Activated CD8-positive, alpha-beta memory T cell treated with anti-CD3 and anti-CD28 coated beads, Interleukin-2, amount 10 ng/mL, durations not matched to agents 7 days and 5 days (primary cell): ENCODE data around the gene ELOVL1. TPM values are rescaled to one million over a fixed set of nuclear protein-coding genes. Genes with fewer than 3 reads are reported as not detected.
"Not testable (repeated sequence)": the region's sequence is repeated elsewhere in the genome, so short reads cannot be mapped to it uniquely, and the experiment has no call there.

ENCODE experiments used
- ATAC-seq: fragments of 150-1000 bp; cut with Tn5 transposase; one replicate; pipeline ENCODE4 v1.10.0; 2021; ENCODE audit warnings: moderate library complexity
- CTCF ChIA-PET: fragments of 350-600 bp; sonication (Branson Sonifier 250); formaldehyde crosslinking; loops from one replicate; lab custom pipeline; 2021; ENCODE audit warnings: antibody characterized with exemption; lab: Charles Lee
- DNase-seq: peaks from one replicate; pipeline ENCODE4 v3.0.0-alpha.2; 2020
- H3K27ac Mint-ChIP-seq: one replicate; pipeline ENCODE4 v1.8.0; 2021; ENCODE audit warnings: mild to moderate bottlenecking, mixed read lengths
- H3K27me3 Mint-ChIP-seq: one replicate; pipeline ENCODE4 v1.8.0; 2021; ENCODE audit warnings: mixed read lengths
- H3K36me3 Mint-ChIP-seq: one replicate; pipeline ENCODE4 v1.8.0; 2021; ENCODE audit warnings: mild to moderate bottlenecking, mixed read lengths
- H3K4me1 Mint-ChIP-seq: one replicate; pipeline ENCODE4 v1.8.0; 2021; ENCODE audit warnings: mixed read lengths
- H3K4me3 Mint-ChIP-seq: one replicate; pipeline ENCODE4 v1.8.0; 2021; ENCODE audit warnings: mild to moderate bottlenecking, moderate library complexity, mixed read lengths
- H3K9me3 Mint-ChIP-seq: one replicate; pipeline ENCODE4 v1.8.0; 2022; ENCODE audit warnings: low read depth, mixed read lengths
- total RNA-seq, 2 experiments: library from RNA; stranded (reverse); gene quantifications; one replicate each; pipeline ENCODE4 v1.2.3, GENCODE V29; 2021

Gene ELOVL1
- total RNA-seq: 10 to 100 TPM; 64.4 to 74.2 TPM

DNA sequence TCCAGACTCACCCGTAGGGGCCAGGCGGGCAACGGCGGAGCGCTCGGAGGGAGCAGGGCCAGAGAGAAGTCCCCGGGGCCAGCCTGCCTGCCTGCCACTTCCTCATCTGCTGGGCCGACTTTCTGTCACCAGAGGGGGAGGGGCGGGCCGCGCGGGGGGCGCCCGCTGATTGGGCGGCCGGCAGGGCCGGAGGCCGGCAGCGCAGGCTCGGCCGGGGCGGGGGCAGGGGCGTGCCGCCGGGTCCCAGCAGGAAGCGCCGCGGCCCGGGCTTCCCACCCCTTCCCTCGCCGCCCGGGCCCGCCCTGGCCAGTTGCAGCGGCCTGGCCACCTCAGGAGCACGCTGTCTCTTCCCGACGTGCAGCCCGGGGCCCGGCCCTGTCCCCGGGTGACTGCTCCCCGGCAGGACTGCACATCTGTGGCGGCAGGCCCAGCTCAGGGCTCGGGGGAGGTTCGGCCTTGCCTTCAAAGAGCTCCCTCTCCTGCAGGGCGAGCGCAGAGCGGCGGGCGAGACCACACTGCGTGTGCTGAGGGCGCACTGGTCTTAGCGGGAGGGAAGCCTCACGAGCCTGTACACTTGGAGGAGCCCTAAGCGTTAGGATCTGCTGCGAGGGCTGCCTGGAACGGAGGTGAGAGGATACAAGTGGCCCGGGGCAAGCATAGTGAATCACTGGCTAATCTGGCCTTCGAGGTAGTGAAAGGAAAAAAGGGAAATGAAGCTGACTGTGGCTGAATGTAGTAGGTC, at the start of gene ELOVL1:
Gene ELOVL1, minus strand, starts transcription at position 108 of the 742 bp plus-strand sequence. CDS start 2,402 bp downstream, outside the sequence.
- peak; percentile 94 for DNase-seq
- CTCF ChIA-PET: interaction anchor here (0.7 to 1.6 kb wide), 11 partner anchors 8 to 455 kb away, joined by 3 to 12 read pairs (median 4); partner anchors contain the start of genes CDC20, MED8 and SZT2
- Mint-ChIP-seq H3K4me3 (peak within 1 kb of the TSS; percentile 96), H3K9me3 (no peaks in the 10 kb centered on the region), H3K27me3 (no peaks in the 10 kb centered on the region), H3K4me1 (peaks cover 35% of the 10 kb centered on the region), H3K27ac (peak within 1 kb of the TSS; percentile 92), H3K36me3 (peaks cover 30% of the 10 kb centered on the region)
- peak; percentile 87 for ATAC-seq

GRCh38 chr1:43415901-43416300, 48.1 kb upstream of the ELOVL1 start:
- H3K4me1 Mint-ChIP-seq: no peaks in the 10 kb centered on the region
- no peak overlapping the region for H3K27ac Mint-ChIP-seq
- DNase-seq (no peak), ATAC-seq (no peak)
- CTCF ChIA-PET: interaction anchor here (0.5 to 7.0 kb wide), 3 partner anchors 177 to 653 kb away, joined by 3 to 102 read pairs (median 18); no protein-coding TSS in a partner anchor
- H3K27me3 Mint-ChIP-seq: no peaks in the 10 kb centered on the region
- no peaks in the 10 kb centered on the region for H3K9me3 Mint-ChIP-seq
- H3K4me3 Mint-ChIP-seq: no peak overlapping the region
- peaks cover 8% of the 10 kb centered on the region for H3K36me3 Mint-ChIP-seq

DNA sequence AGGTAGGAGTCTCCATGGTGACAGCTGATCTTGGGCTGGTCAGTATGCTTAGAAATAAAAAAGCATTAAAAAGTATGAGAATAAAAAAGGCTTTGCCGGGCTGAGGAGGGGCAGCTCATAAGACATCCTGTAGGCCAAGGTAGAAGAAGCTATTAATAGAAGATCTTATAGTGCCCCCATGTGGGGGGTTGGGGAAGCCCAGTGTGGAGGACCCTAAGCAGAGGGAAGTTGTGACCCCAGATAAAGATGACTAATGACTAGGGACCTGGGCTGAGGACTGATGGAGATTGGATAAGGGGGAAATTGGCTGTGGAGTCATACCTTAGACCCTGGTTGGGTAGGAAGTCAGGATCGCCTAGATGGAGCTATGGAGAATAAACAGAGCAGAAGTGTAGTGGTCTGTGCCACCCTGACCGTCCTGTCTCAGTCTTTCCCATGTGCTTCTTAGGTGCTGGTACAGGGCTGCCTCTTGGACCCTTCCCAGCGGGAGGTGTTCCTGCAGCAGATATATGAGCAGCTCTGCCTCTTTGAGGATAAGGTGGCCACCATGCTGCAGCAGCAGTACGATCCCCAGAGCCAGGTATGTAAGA, 46.9 kb upstream of the ELOVL1 start:
- Mint-ChIP-seq H3K27ac (no peak overlapping the region), H3K27me3 (no peaks in the 10 kb centered on the region), H3K9me3 (no peaks in the 10 kb centered on the region), H3K4me1 (no peaks in the 10 kb centered on the region), H3K36me3 (peaks cover 9% of the 10 kb centered on the region), H3K4me3 (no peak overlapping the region)
- DNase-seq: peak; percentile 72
- CTCF ChIA-PET: interaction anchor here (0.6 to 7.0 kb wide), 24 partner anchors 14 to 502 kb away, joined by 3 to 102 read pairs (median 4); partner anchors contain the start of genes CDC20, ELOVL1 and KDM4A
- peak; percentile 93 for ATAC-seq

GRCh38 chr1:43413426-43413825, 45.6 kb upstream of the ELOVL1 start:
- not testable (repeated sequence) for H3K4me1 Mint-ChIP-seq, ATAC-seq, H3K4me3 Mint-ChIP-seq, H3K27me3 Mint-ChIP-seq, DNase-seq, H3K9me3 Mint-ChIP-seq, H3K27ac Mint-ChIP-seq
- peaks cover 15% of the 10 kb centered on the region for H3K36me3 Mint-ChIP-seq
- CTCF ChIA-PET: interaction anchor here (1.4 to 7.0 kb wide), 4 partner anchors 181 to 340 kb away, joined by 3 to 102 read pairs (median 12); no protein-coding TSS in a partner anchor

DNA sequence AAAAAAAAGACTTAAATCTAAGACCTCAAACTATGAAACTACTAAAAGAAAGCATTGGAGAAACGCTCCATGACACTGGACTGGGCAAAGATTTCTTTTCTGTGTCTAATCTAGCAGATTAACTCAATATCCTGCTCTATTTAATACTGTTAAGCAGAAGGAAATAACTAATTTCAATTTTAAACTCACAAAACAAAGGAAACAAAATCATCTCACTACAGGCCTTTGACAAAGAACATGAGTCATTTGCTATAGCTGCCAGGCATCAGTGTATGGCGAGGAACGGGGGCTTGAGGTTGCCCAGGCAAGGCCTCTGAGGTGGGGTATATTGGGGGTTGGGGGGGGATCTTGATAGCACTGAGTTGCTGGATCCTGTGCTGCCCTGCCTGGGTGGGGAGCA, 42.8 kb upstream of the ELOVL1 start:
- H3K9me3 Mint-ChIP-seq: no peaks in the 10 kb centered on the region
- no peak overlapping the region for H3K27ac Mint-ChIP-seq
- H3K4me1 Mint-ChIP-seq: no peaks in the 10 kb centered on the region
- ATAC-seq: no peak
- H3K27me3 Mint-ChIP-seq: no peaks in the 10 kb centered on the region
- CTCF ChIA-PET: interaction anchor here (7.0 kb wide), 1 partner anchor 183 kb away, joined by 102 read pairs; no protein-coding TSS in a partner anchor
- H3K4me3 Mint-ChIP-seq: no peak overlapping the region
- DNase-seq: no peak
- peaks cover 24% of the 10 kb centered on the region for H3K36me3 Mint-ChIP-seq

DNA sequence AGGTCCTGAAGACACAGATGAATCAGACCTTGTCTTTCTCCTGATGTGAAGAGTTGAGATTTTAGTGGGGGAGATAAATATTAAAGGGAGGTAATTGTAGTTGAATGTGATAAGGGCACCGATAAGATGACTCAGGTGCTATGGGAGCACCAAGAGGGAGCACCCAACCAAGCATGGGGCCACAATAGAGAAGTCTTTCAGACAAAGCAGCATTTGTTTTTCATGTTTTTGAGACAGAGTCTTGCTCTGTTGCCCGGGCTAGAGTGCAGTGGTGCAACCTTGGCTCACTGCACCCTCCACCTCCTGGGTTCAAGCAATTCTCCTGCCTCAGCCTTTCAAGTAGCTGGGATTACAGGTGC, 38.0 kb upstream of the ELOVL1 start:
- no peaks in the 10 kb centered on the region for H3K27me3 Mint-ChIP-seq
- DNase-seq (no peak), ATAC-seq (no peak)
- CTCF ChIA-PET: no interaction called here
- H3K4me3 Mint-ChIP-seq: no peak overlapping the region
- H3K27ac Mint-ChIP-seq: no peak overlapping the region
- peaks cover 31% of the 10 kb centered on the region for H3K36me3 Mint-ChIP-seq
- no peaks in the 10 kb centered on the region for H3K9me3 Mint-ChIP-seq
- no peaks in the 10 kb centered on the region for H3K4me1 Mint-ChIP-seq

GRCh38 chr1:43405219-43405875, 37.5 kb upstream of the ELOVL1 start:
- Mint-ChIP-seq H3K9me3 (no peaks in the 10 kb centered on the region), H3K36me3 (peaks cover 31% of the 10 kb centered on the region), H3K4me3 (no peak overlapping the region), H3K27ac (no peak overlapping the region), H3K4me1 (no peaks in the 10 kb centered on the region), H3K27me3 (no peaks in the 10 kb centered on the region)
- DNase-seq (no peak), ATAC-seq (no peak)
- CTCF ChIA-PET: no interaction called here

GRCh38 chr1:43404353-43404752, 36.5 kb upstream of the ELOVL1 start:
- CTCF ChIA-PET: no interaction called here
- H3K27ac Mint-ChIP-seq: no peak overlapping the region

GRCh38 chr1:43402089-43402865, 34.5 kb upstream of the ELOVL1 start:
- CTCF ChIA-PET: no interaction called here
- no peaks in the 10 kb centered on the region for H3K9me3 Mint-ChIP-seq
- no peaks in the 10 kb centered on the region for H3K4me1 Mint-ChIP-seq
- peaks cover 19% of the 10 kb centered on the region for H3K36me3 Mint-ChIP-seq
- H3K27ac Mint-ChIP-seq: no peak overlapping the region
- no peak for ATAC-seq
- H3K4me3 Mint-ChIP-seq: no peak overlapping the region
- DNase-seq: no peak
- no peaks in the 10 kb centered on the region for H3K27me3 Mint-ChIP-seq

More at GRCh38 chr1:43404353-43404752, 36.5 kb upstream of the ELOVL1 start:
- Mint-ChIP-seq H3K9me3 (no peaks in the 10 kb centered on the region), H3K27me3 (no peaks in the 10 kb centered on the region), H3K4me3 (no peak overlapping the region), H3K36me3 (peaks cover 27% of the 10 kb centered on the region), H3K4me1 (no peaks in the 10 kb centered on the region)
- no peak for DNase-seq
- ATAC-seq: no peak

DNA sequence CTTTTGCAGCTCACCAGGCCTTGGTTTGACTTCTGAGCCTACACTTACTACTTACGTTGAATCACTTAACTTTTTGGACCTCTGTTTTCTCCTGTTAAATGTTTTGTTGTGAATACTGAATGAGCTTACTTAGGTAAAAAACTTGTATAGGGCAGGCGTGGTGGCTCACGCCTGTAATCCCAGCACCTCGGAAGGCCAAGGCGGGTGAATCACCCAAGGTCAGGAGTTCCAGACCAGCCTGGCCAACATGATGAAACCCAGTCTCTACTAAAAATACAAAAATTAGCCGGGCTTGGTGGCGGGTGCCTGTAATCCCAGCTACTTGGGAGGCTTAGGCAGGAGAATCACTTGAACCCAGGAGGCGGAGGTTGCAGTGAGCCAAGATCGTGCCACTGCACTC, 32.6 kb upstream of the ELOVL1 start:
- not testable (repeated sequence) for H3K27ac Mint-ChIP-seq, H3K9me3 Mint-ChIP-seq, H3K27me3 Mint-ChIP-seq, H3K4me1 Mint-ChIP-seq, H3K4me3 Mint-ChIP-seq, ATAC-seq, DNase-seq, H3K36me3 Mint-ChIP-seq
- CTCF ChIA-PET: interaction anchor here (0.9 kb wide), 1 partner anchor 52 kb away, joined by 3 read pairs; no protein-coding TSS in a partner anchor

DNA sequence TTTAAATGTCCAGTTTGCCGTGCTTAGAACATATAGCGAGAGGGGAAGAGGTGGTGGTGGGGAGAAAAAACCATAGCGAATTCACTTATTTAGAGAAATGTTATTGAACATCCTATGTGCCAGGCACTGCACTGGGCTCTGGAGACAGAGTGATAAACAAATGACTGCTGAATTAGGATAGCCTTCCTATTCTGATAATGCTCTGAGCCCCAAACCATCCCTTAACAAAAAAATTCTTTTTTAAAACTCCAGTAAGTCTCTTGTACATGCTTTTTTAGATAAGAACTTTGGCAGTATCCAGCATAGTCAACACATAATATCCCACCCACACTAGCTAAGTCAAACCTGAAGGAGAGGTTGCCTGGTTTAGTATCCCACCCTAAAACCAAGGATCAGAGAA, 30.4 kb upstream of the ELOVL1 start:
- no peak overlapping the region for H3K27ac Mint-ChIP-seq

GRCh38 chr1:43396059-43396458, 28.2 kb upstream of the ELOVL1 start:
- Mint-ChIP-seq H3K9me3 (no peaks in the 10 kb centered on the region), H3K27ac (no peak overlapping the region), H3K27me3 (no peaks in the 10 kb centered on the region), H3K36me3 (no peaks in the 10 kb centered on the region), H3K4me1 (peaks cover 4% of the 10 kb centered on the region), H3K4me3 (no peak overlapping the region)
- CTCF ChIA-PET: interaction anchor here (1.0 kb wide), 1 partner anchor 18 kb away, joined by 4 read pairs; no protein-coding TSS in a partner anchor
- ATAC-seq (no peak), DNase-seq (no peak)

More for the DNA sequence above, 30.4 kb upstream of the ELOVL1 start:
- CTCF ChIA-PET: no interaction called here
- no peaks in the 10 kb centered on the region for H3K27me3 Mint-ChIP-seq
- H3K4me1 Mint-ChIP-seq: no peaks in the 10 kb centered on the region
- H3K4me3 Mint-ChIP-seq: no peak overlapping the region
- ATAC-seq (no peak), DNase-seq (no peak)
- H3K9me3 Mint-ChIP-seq: no peaks in the 10 kb centered on the region
- H3K36me3 Mint-ChIP-seq: no peaks in the 10 kb centered on the region

DNA sequence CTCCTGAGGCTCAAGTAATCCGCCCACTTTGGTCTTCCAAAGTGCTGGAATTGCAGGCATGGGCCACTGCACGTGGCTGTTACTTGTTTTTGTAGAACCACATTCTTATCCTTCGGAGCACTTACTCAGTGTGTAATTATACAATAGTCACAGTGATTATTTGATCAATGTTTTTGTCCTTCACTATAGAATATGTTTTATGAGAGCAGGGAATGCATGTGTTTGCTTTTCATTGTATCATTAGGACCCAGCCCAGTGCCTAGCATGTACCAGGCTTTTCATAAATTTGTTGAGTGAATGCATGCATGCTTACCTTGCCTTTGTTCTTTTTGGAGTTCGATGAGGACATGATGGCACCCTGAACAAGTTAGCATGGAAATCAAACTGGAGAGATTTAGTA, 27.7 kb upstream of the ELOVL1 start:
- DNase-seq: no peak
- H3K4me1 Mint-ChIP-seq: peaks cover 9% of the 10 kb centered on the region
- no peaks in the 10 kb centered on the region for H3K36me3 Mint-ChIP-seq
- ATAC-seq: no peak
- H3K27ac Mint-ChIP-seq: no peak overlapping the region
- H3K27me3 Mint-ChIP-seq: no peaks in the 10 kb centered on the region
- CTCF ChIA-PET: no interaction called here
- H3K4me3 Mint-ChIP-seq: no peak overlapping the region
- H3K9me3 Mint-ChIP-seq: no peaks in the 10 kb centered on the region
